Osteoblast (primary cell): ENCODE data around the gene COPB1. TPM values are rescaled to one million over a fixed set of nuclear protein-coding genes. Genes with fewer than 3 reads are reported as not detected.

ENCODE experiments used
- DNase-seq: peaks from one replicate; pipeline ENCODE4 v3.0.0; 2011; ENCODE audit warnings: low spot score, mixed read lengths; ENCODE audit not compliant: insufficient read length; ENCODE audit errors: missing footprints
- H2AFZ ChIP-seq: 2 replicates; pipeline ENCODE4 v1.6.0; 2011; ENCODE audit warnings: mild to moderate bottlenecking, low read length
- H3K27ac ChIP-seq: 2 replicates; pipeline ENCODE4 v1.5.1; 2011; ENCODE audit warnings: mild to moderate bottlenecking, low read depth, low read length, moderate library complexity
- H3K27me3 ChIP-seq: 2 replicates; pipeline ENCODE4 v1.6.0; 2012; ENCODE audit warnings: mild to moderate bottlenecking, control low read depth, inconsistent platforms, low read length, moderate library complexity; ENCODE audit not compliant: insufficient read depth
- H3K36me3 ChIP-seq: 2 replicates; pipeline ENCODE4 v1.5.1; 2011; ENCODE audit warnings: mild to moderate bottlenecking, low read length, control low read depth, moderate library complexity; ENCODE audit not compliant: insufficient read depth
- H3K4me1 ChIP-seq: 2 replicates; pipeline ENCODE4 v1.5.1; 2011; ENCODE audit warnings: mild to moderate bottlenecking, low read length, control low read depth, moderate library complexity; ENCODE audit not compliant: insufficient read depth
- H3K4me2 ChIP-seq: 2 replicates; pipeline ENCODE4 v1.6.0; 2011; ENCODE audit warnings: mild to moderate bottlenecking, low read length; ENCODE audit not compliant: insufficient read depth
- H3K4me3 ChIP-seq: fragments of 200-600 bp; sonication (generic); 3 replicates; pipeline ENCODE4 v1.5.1; 2012; ENCODE audit warnings: mild to moderate bottlenecking, low read length, inconsistent platforms; ENCODE audit not compliant: insufficient read depth
- H3K79me2 ChIP-seq: 2 replicates; pipeline ENCODE4 v1.6.0; 2012; ENCODE audit warnings: mild to moderate bottlenecking, low read length, control low read depth, inconsistent platforms; ENCODE audit not compliant: insufficient read depth
- H3K9me3 ChIP-seq: 2 replicates; pipeline ENCODE4 v1.5.1; 2011; ENCODE audit warnings: low read depth, low read length, control low read depth
- H4K20me1 ChIP-seq: 2 replicates; pipeline ENCODE4 v1.6.0; 2012; ENCODE audit warnings: mild to moderate bottlenecking, low read length, control low read depth; ENCODE audit not compliant: insufficient read depth
- total RNA-seq: library from RNA; depleted of rRNA; stranded (reverse); fragments of >200 nt; gene quantifications from 2 replicates; pipeline ENCODE4 v1.2.3, GENCODE V29; 2012
- TF ChIP-seq, protein P1 (sequence below): IDR thresholded peaks from 2 replicates; pipeline ENCODE4 v1.5.1; 2011; ENCODE audit warnings: mild to moderate bottlenecking, low read depth, low read length, moderate library complexity; ENCODE audit errors: extremely low read depth

The COPB1 gene
- total RNA-seq, 1 donor, result 245 TPM

DNA sequence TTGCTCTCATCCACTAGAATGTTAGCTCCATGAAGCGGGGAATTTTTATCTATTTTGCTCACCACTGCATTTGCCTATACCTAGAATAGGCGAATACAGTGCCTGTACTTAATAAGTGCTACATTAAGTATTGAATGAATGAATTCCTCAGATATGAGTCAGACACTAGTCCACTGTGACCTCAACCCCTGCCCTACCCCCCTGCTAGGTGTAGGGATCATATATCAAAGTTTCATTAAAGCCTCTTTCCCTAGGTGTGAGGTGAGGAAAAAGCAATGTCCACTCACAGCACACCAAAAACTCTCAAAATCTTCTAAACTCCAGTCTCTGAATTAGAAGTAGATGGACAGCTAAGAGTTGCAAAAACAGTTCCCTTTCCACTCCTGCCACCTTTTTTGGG is 30.3 kb upstream of the COPB1 start:
- no peaks in the 10 kb centered on the region for H3K4me1 ChIP-seq
- no peak overlapping the region for H3K4me2 ChIP-seq
- no peaks in the 10 kb centered on the region for H3K9me3 ChIP-seq
- H3K27ac ChIP-seq, result no peak overlapping the region
- H4K20me1 ChIP-seq, result no peaks in the 10 kb centered on the region
- H3K27me3 ChIP-seq, result no peaks in the 10 kb centered on the region
- DNase-seq, result no peak
- H3K4me3 ChIP-seq, result no peak overlapping the region
- TF ChIP-seq, protein P1, sequence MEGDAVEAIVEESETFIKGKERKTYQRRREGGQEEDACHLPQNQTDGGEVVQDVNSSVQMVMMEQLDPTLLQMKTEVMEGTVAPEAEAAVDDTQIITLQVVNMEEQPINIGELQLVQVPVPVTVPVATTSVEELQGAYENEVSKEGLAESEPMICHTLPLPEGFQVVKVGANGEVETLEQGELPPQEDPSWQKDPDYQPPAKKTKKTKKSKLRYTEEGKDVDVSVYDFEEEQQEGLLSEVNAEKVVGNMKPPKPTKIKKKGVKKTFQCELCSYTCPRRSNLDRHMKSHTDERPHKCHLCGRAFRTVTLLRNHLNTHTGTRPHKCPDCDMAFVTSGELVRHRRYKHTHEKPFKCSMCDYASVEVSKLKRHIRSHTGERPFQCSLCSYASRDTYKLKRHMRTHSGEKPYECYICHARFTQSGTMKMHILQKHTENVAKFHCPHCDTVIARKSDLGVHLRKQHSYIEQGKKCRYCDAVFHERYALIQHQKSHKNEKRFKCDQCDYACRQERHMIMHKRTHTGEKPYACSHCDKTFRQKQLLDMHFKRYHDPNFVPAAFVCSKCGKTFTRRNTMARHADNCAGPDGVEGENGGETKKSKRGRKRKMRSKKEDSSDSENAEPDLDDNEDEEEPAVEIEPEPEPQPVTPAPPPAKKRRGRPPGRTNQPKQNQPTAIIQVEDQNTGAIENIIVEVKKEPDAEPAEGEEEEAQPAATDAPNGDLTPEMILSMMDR, result no peak
- no peak overlapping the region for H2AFZ ChIP-seq
- H3K36me3 ChIP-seq, result no peaks in the 10 kb centered on the region
- H3K79me2 ChIP-seq, result no peaks in the 10 kb centered on the region

DNA sequence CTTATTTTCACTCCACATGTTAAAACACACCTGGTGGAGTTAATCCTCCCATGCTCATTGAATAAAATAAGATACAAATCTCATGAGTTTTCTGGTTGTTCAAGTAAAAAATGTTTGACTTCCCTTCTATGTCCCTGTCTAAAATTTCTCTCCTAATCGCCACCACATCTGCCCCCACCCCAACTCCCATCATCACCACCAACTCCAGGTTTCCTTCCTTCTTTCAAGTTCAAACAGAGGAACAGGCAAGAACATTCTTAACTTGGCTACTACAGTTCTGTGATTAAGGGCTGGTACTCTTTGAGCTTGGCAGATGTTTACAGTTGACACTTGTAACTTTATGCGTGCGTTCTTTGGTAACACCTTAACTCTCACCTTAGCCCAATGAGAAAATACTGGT is 29.7 kb upstream of the COPB1 start:
- no peak for DNase-seq
- H3K4me2 ChIP-seq, result no peak overlapping the region
- no peaks in the 10 kb centered on the region for H3K9me3 ChIP-seq
- H3K27me3 ChIP-seq, result no peaks in the 10 kb centered on the region
- H3K4me1 ChIP-seq, result no peaks in the 10 kb centered on the region
- no peak overlapping the region for H2AFZ ChIP-seq
- no peaks in the 10 kb centered on the region for H3K36me3 ChIP-seq
- no peak overlapping the region for H3K4me3 ChIP-seq
- TF ChIP-seq, protein P1, result no peak
- H4K20me1 ChIP-seq, result no peaks in the 10 kb centered on the region
- H3K79me2 ChIP-seq, result no peaks in the 10 kb centered on the region
- H3K27ac ChIP-seq, result no peak overlapping the region

DNA sequence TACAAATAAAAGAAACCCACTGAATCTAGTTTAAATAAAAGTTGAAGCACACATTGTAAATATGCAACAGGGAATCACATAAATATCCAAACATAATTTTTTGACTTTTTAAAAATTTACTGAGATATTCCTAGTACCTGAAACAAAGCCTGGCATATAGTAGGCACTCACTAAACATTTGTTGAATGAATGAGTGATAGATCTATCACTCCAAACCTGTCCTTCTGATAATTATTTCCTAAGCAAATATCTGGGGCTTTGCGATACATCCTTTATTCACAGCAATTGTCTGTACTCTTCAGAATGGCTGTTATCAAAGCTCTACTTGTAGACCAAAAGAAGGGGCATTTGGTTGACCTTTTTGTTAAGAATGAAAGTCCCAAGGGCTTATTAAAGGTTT is 23.2 kb upstream of the COPB1 start:
- Histone ChIP-seq H3K9me3 (no peaks in the 10 kb centered on the region), H4K20me1 (no peaks in the 10 kb centered on the region), H3K4me3 (no peak overlapping the region), H3K27me3 (no peaks in the 10 kb centered on the region), H2AFZ (no peak overlapping the region), H3K4me1 (peaks cover 9% of the 10 kb centered on the region), H3K36me3 (peaks cover 8% of the 10 kb centered on the region), H3K79me2 (peaks cover 25% of the 10 kb centered on the region), H3K4me2 (no peak overlapping the region), H3K27ac (no peak overlapping the region)
- DNase-seq, result no peak
- TF ChIP-seq, protein P1, result no peak

DNA sequence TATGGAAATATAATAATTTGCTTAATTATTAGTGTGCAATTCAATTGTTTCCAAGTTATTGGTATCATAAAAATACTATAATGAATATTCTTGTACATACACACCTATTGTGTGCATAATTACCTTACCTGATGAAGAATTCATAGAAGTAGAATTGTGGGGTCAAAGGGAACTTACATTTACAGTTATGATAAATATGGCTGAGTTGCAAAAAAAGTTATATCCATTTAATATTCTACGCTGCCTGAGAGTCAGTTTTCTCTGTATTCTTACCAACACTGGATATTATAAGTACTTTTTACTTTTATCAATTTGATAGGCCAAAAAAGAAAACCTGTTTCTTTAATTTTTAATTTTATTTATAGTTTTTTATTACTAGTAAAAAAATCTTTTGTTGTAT is 22.6 kb upstream of the COPB1 start:
- no peak overlapping the region for H3K27ac ChIP-seq
- no peak overlapping the region for H3K4me3 ChIP-seq
- DNase-seq, result no peak
- no peaks in the 10 kb centered on the region for H4K20me1 ChIP-seq
- H3K4me1 ChIP-seq, result peaks cover 9% of the 10 kb centered on the region
- H3K9me3 ChIP-seq, result no peaks in the 10 kb centered on the region
- H2AFZ ChIP-seq, result no peak overlapping the region
- no peaks in the 10 kb centered on the region for H3K27me3 ChIP-seq
- TF ChIP-seq, protein P1, result no peak
- H3K4me2 ChIP-seq, result no peak overlapping the region
- H3K79me2 ChIP-seq, result peaks cover 27% of the 10 kb centered on the region
- H3K36me3 ChIP-seq, result peaks cover 13% of the 10 kb centered on the region
